ENCODE results near the gene GDE1.
A peak's percentile ranks its signal among the peaks of the same experiment; 100 is the strongest.
"Not testable (repeated sequence)": the region's sequence is repeated elsewhere in the genome, so short reads cannot be mapped to it uniquely, and the experiment has no call there.

GDE1 gene, protein sequence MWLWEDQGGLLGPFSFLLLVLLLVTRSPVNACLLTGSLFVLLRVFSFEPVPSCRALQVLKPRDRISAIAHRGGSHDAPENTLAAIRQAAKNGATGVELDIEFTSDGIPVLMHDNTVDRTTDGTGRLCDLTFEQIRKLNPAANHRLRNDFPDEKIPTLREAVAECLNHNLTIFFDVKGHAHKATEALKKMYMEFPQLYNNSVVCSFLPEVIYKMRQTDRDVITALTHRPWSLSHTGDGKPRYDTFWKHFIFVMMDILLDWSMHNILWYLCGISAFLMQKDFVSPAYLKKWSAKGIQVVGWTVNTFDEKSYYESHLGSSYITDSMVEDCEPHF

DNA sequence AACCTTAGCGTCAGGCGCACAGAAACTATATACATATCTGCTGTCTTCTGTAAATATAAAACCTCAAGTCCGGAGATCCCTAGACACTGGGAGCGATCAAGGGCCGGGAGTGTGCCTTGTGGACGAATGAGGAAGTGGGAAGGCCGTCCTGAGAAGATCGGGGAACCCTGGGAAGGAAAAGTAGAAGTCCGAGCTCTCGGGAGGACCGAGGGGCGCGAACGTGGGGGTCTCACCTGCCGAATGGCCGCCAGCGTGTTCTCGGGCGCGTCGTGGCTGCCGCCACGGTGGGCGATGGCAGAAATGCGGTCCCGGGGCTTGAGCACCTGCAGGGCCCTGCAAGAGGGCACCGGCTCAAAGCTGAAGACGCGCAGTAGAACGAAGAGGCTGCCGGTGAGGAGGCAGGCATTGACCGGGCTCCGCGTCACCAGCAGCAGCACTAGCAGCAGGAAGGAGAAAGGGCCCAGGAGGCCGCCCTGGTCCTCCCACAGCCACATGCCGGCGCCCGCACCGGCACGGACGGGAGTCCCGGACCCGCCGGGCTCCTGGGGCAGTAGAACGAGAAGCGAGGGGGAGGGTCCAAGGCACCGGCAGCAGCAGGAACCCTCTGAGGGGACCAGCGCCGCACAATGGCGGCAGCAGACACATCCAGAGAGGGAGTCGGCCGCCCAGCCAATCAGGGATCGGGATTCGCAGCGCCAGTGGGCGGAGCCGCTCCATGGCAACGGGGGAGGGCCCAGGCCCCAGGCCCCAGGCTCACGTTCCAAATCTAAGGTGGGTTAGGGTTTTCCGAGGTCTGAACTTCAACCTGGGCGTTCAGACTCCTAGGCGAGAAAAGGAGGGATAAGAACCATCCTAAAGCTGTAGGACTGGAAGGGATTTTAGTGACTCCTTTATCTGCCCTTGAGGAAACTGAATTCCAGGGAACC lies at the start of gene GDE1:
Gene GDE1 (minus strand): TSS at position 628 of the 926 bp plus-strand sequence. CDS start 134 bp downstream, at position 494.
- DNase-seq, result peak; percentile 97

DNA sequence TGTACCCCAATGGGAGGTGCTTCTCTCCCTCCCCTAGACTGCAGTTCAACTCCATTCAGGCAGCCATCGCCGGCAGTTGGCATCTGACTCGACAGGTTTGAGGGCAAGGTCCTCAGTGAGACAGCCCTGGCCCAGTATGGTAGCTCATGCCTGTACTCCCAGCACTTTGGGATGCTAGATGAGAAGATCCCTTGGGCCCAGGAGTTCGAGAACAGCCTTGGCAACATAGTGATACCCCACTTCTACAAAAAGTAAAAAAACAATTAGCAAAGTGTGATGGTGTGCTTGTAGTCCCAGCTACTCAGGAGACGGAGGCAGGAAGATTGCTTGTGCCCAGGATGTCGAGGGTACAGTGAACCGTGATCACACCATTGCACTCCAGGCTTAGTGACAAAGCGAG lies 45.7 kb upstream of the GDE1 start:
- no peak for DNase-seq

DNA sequence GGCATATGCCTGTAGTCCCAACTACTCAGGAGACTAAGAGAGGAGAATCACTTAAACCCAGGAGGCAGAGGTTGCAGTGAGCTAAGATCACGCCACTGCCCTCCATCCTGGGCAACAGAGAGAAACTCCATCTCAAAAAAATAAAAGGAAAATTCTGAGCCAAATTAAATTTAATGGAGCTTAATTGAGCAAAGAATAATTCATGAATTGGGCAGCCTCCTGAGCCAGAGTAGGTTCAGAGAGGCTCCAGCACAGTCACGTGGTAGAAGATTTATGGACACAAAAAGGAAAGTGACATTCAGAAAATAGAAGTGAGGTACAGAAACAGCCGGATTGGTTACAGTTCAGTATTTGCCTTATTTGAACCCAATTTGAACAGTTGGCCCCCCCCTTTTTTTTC lies 44.5 kb upstream of the GDE1 start:
- DNase-seq, result no peak

DNA sequence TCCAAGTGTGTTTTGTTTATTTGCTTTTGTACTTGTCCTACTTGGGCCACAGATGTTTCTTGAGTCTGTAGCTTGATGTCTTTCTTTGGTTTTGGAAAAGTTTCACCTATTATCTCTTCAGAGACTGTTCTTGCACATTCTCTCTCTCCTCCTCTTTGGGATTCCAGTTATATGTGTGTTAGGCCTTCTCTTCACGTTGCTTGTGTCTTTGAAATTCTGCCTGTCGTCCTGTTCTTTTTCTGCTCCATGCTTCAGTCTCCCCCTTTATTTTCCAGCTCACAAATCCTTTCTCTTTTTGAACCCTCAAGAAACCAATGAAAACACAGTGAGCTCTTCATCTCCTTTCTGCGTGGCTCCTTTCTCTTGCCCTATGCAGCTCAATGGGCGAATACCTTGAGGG lies 41.5 kb upstream of the GDE1 start:
- DNase-seq, result no peak

DNA sequence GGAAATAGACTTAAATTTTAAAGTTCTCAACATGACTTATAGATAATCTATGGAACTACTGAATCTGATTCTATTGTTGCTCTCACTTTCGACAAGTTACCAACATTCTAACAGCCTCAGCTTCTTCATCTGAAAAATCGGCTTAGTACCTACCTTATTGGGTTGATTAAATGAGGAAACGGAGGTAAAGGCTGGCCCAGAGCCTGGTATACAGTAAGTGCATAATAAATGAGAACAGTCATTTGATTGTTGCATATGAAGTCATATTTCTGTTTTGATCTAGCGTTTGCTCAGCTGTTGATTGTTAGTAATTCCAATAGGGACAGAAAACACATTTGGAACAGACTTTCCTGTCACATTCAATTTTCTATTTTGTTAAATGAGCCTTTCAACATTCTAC lies 38.2 kb upstream of the GDE1 start:
- DNase-seq, result no peak

DNA sequence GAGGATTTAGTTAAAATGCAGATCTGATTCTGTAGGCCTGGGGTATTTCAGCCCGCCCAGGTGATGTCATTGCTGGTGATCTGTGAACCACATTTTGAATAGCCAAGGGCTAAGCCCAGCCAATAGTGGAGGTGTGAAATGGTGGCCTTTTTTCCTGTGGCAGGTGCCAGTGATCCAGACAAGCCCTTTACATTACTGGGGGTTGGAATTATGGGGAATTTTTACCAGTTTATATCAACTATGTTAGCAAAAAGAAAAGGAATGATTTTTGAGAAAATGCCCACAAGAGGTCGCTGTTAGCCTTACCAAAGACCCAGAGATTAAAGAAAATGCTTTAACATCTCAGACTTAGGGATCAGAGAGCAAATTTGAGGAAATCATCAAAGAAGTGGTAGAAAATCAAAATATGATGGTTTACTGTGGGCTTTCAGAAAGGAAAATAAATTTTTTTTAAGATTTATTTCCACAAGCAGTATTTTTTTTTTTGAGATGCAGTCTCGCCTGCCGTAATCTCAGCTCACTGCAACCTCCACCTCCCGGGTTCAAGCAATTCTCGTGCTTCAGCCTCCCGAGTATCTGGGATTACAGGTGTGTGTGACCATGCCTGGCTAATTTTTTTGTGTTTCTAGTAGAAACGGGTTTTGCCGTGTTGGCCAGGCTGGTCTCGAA lies 37.5 kb upstream of the GDE1 start:
- DNase-seq, result no peak

DNA sequence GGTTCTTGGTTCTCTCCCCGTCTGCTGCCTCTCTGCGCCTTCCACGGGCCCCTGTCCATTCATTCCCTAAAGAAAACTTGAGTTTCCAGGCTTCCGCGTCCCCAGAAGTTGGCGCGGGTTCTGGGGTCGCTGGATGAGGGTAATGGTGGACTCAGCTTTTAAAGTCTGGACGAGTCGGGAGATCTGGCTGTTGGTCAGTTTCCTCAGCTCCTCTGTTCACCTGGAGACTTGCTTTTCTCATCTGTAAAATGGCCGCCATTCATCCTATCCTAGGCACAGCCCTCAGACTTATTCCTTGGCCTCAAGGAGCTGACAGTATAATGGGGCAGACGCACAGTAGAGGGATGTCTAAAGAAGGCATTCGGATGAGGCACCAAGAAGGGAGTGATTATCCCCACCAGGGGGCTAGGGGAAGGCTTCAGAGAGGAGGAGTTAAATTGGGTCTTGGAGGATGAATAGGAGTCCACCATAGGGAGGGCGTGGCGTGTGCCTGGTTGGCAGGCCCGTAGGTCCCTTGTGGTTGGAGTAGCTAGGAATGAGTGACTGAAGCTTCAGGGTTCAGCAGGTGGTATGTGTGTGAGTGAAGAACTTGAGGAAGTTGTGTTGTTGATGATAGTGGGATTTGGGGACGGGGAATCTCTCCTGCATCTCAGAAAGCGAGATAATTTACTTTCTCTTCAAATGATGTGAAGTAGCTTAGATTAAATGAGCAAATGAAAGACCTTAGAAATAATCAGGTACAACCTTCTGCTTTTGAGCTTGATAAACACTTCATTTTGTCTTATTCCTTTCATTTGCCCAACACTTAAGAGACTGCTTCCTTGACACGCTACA lies 34.3 kb upstream of the GDE1 start:
- peak; percentile 7 for DNase-seq

DNA sequence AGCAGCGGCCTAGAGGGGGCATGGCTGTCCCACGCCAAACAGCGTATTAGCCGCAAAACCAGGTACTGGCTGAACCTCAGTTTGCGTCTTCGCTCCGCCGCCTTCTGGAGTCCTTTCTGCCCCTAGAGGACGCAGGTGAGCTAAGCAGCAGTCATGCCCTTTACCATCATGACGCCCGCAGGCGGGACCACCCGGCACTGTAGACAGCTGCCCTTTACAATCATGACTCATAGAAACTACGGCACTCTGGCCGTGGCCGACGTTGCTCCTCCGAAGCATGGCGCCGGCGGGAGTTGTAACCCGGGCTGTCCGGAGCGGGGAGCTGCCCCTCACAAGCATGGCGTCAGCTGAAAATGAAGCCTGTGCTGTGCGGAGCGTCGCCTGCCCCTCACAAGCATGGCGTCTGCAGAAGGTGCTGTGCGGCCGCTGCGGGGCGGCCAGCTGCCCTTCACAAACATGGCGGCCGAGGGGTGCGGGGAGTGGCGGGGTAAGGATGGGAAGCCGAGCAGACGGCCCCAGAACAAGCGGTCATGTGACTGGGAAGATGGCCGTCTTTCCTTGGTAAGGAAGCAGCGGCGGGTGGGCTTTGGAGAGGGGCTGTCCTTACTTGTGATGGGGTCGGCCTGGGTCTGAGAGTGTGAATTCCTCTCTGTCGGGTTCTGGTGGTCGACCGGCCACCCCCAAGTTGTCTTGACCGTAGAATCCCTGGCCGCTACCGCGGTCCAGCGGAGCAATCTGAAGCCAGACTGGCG lies 33.5 kb upstream of the GDE1 start, which contains the start of gene VPS35L:
Gene VPS35L (plus strand): TSS at position 518 of the 752 bp plus-strand sequence. CDS start 27 bp downstream, at position 545.
- peak; percentile 97 for DNase-seq

DNA sequence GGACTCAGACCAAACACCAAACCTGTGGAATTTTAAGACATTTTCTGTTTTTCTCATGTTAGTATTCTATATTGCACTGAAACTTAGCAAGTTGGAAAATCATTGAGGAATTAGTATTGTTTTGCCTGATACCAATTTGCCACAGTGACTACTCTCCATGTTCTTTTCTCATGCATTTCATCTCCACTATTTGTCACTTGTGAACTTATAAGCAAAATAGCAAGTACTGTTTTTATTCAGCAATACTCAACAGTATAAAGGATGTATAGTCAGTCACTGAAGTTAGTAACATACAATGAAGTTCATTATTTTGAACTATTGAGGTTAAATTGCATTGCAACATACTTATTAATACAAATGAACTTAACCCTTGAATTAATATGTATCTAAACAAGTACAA lies 27.8 kb upstream of the GDE1 start:
- DNase-seq, result no peak

DNA sequence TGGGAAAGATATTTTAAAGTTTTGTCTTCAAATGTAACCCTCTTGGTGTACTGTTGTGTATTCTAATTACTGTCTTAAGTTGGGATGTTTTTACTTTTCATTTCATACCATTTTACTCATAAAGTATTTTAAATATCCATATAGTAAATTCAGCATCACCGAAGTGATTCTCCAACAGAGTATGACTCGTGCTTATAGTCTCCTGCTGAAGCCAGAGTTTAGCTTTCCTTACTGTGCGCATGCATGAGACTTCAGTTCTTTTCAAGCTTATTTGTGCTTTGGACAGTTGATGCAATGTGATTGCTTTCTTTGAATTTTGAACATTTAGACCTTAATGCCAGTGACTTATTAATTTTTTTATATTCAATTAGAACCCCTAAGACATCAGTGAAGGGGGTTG lies 26.2 kb upstream of the GDE1 start:
- DNase-seq, result no peak

DNA sequence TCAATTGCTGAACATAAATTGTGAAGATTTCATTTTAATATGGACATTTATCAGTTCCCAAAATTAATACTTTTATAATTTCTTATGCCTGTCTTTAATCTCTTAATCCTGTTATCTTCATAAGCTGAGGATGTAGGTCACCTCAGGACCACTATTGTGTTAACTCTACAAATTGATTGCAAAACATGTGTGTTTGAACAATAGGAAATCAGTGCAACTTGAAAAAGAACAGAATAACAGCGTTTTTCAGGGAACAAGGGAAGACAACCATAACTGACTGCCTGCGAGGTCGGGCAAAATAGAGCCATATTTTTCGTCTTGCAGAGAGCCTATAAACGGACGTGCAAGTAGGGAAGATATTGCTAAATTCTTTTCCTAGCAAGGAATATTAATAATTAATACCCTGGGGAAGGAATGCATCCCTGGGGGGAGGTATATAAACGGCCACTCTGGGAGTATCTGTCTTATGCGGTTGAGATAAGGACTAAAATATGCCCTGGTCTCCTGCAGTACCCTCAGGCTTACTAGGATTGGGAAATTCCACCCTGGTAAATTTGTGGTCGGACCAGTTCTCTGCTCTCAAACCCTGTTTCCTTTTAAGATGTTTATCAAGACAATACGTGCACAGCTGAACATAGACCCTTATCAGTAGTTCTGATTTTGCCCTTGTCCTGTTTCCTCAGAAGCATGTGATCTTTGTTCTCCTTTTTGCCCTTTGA lies 21.5 kb upstream of the GDE1 start:
- not testable (repeated sequence) for DNase-seq

DNA sequence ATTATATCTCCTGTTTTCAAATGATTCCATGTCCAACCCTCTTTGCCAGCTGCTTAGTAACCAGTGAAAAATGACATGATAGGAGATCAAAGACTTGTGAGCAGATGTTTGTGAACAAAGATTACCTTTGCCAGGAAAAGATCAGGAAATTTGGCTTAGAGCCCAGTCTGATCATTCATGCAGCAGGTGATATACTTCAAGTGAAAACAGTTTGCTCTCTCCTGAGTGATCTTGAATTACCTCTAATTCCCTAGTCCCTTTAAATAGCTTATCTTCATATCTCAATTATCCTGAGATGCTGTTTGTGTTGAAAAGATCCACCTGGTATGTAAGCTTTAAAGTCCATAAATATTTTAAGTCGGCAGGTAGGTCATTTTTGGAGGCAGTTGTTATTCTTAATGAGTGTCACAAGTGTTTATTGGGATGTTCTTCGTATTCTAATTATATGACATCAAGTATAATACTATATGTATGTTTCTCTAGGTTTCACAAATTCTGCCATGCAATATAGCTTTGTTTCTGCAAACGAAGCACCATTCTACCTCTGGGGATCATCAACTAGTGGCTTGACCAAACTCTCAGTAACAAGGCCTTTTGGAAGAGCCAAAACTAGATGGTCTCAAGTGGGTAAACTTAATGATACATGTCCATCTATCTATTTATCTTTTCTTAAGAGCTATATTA lies 20.4 kb upstream of the GDE1 start:
- DNase-seq, result no peak

DNA sequence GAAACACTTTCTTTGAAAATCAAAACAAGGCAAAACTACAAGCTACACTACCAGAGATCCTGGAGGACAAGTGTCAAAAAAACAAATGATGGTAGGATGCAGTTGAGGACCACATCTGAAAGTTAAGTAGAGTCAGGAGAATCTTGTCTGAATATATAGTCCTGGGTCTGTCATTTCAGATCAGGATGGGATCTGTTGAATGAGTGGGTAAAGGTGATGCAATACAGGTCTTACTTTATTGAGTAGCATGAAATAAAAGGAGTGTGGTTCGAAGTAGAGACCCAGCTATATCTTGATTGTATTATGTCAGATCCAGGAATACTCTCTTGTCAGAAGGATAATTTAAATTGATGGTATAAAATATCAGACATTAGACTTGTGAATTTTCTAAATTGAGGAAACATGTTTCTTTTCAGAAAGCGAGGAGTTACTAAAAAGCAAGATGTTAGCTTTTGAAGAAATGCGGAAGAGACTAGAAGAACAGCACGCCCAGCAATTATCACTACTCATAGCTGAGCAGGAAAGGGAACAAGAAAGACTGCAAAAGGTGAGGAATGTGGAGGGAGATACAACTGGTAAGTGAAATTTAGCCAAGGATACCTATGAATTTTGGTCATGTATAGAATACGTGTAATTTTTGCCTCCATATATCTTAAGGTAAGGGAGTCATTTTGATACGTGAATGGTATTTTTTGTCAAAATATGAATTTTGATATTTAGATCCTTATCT lies 18.5 kb upstream of the GDE1 start:
- no peak for DNase-seq

DNA sequence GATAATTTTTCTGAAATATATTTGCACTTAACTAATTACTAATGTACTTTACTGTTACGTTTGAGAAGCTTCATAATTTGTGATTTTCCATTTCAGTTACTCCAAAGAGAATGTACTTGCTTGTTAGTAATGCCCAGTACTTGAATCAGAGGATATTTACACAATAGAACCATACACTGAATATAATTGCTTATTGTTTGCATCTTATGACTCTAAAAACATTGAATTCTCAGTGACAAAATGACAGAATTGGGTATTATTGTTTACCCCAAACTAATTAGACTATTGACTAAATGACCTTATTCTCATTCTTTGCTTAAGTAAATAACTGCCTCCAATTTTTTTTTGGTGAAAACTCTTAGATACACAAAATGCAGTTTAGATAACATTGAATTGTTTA lies 10.7 kb upstream of the GDE1 start:
- no peak for DNase-seq

DNA sequence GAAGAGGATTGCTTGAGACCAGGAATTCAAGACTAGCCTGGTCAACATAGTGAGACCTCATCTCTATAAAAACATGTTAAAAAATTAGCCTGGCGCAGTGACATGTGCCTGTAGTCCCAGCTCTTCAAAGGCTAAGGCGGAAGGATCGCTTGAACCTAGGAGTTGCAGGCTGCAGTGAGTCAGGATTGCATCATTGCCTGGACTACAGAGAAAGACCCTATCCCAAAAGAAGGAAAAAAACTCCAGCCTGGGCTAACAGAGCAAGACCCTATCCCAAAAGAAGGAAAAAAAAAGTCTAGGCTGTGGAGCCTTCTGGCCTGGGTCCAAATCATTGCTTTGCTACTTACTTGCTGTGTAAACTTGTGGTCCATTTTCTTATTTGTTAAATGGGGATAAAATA lies 6.8 kb upstream of the GDE1 start:
- no peak for DNase-seq

DNA sequence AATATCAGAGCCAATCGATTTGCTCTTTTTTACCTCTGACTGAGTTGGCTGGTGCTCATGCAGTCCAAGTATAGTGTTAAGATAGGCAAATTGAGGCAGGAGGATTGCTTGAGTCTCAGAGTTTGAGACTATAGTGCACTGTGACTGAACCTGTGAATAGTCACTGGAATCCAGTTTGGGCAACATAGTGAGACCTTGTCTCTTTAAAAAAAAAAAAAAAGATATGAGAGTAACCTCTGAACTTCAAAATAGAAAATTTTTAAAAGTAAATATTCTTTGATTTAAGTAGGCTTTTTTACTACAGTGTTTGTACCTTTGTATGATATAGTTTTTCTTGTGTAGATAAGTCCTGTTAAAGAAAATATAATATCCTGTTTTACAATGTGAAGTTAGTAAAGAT lies 5.3 kb upstream of the GDE1 start:
- no peak for DNase-seq

DNA sequence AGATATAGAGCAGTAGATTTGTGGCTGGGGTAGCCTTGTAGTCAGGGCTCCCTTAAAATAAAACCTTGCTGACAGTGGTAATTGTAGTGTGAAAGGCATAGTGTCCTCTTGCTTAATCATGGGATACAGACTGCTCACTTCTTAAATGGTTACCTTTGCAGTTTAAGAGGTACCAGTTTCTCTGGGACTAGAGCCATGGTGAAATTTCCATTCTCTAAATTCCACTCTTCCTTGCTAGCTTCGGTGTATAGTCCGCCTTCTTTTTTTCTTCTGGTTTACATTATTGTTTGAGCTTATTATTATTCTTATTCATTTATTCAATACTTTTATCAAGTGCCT lies 3.5 kb upstream of the GDE1 start:
- DNase-seq, result no peak

DNA sequence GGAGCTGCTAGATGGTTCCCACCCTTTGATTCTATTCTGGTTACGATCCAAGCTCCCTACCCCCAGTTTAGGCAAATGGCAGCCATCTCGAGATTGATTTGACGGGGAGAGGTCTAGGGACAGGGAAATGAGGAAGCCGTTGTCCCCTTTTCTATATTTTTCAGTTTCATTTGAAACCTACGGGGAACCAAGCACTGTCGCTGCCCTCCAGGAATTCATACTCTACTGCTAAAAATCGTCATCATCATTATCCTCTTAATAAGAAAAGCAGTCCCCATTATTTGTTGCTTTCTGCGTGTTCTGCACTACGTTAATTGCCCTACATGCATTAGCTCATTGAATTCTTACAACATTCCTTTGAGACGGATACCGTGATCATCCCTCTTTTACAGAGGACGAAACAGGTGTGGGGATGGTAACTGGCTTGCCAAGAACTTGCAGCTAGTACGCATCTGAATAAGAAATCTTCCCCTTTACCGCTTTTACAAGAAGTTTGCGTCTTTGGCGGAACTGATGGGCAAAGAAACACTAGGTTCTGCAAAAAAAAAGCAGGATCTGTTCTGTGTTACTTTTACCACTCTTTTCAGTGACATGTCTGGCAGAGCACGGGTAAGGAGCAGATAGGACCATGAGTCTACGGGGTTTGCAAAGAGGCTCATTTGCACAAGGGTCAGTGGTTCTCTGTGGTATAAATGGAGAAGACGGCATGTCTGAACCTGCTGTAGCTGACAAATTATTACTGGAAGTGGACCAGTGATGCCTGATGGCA lies 2.9 kb upstream of the GDE1 start:
- no peak for DNase-seq

DNA sequence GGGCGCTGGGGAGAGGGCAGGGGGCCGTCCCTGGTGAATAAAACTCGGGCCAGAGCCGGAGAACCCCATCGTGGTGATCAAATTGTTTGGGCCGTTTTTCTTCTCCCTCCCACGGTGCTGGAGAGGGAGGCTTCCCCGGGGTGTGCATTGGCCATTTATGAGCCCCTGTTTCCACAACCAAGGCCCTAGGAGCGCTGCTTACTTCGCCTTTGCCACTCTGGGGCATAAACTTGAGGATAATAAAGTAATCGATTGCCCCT lies 2.4 kb upstream of the GDE1 start:
- DNase-seq, result no peak
